ENCODE measurements around the gene CRLF1. TPM values are rescaled to one million over a fixed set of nuclear protein-coding genes. Genes with fewer than 3 reads are reported as not detected.
A peak's percentile ranks its signal among the peaks of the same experiment; 100 is the strongest.

CRLF1 gene
- total and polyA plus RNA-seq, 2 of the 8 experiments (the other 6 are each of a cell fraction or from before 2014, with no cell fraction given) = 7.2 to 10.3 TPM

- no peak overlapping the region for H3K4ac ChIP-seq (replicated peaks; ENCODE audit: insufficient read length, low read depth, low read length)
- no peaks in the 10 kb centered on the region for H3K9me3 ChIP-seq (ENCODE audit: insufficient read depth in 2 of 2, low read depth in 1 of 2, low read length in 1 of 2)
- FAIRE-seq (no peak), DNase-seq (ENCODE audit: low read depth in 1 of 2, low spot score in 2 of 2) (no peak)
- peaks cover 0 to 17% of the 10 kb centered on the region in 2 experiments for H4K20me1 ChIP-seq (replicated peaks in 1 of 2; ENCODE audit: control insufficient read depth in 1 of 2, insufficient read depth in 2 of 2, low read length in 2 of 2)
- no peak overlapping the region for H3K4me3 ChIP-seq (ENCODE audit: extremely low read depth in 1 of 4, insufficient read depth in 2 of 4, low read depth in 3 of 4, low read length in 4 of 4)
- H2BK15ac ChIP-seq (ENCODE audit: low read length) = no peak overlapping the region
- CTCF ChIA-PET (ENCODE audit: partially characterized antibody) = interaction anchor here (0.6 to 1.7 kb wide), 6 partner anchors 11 to 134 kb away, joined by 3 to 5 read pairs (median 4); no protein-coding TSS in a partner anchor
- POLR2A ChIA-PET (ENCODE audit: partially characterized antibody) = interaction anchor here (0.7 to 1.3 kb wide), 6 partner anchors 9 to 66 kb away, joined by 3 to 4 read pairs (median 3); no protein-coding TSS in a partner anchor
- peaks cover 86 to 96% (median 96%) of the 10 kb centered on the region in 4 experiments for H3K27me3 ChIP-seq (replicated peaks in 1 of 4; ENCODE audit: control insufficient read depth in 3 of 4, extremely low read depth in 1 of 4, insufficient read depth in 3 of 4, low read length in 3 of 4)
- H3K4me2 ChIP-seq (ENCODE audit: insufficient read depth in 1 of 2, low read depth in 2 of 2, low read length in 2 of 2) = peak overlapping the region in 1 of 2 experiments; percentile 95; a peak in 2 of 4 replicates
- H3K79me2 ChIP-seq (ENCODE audit: control insufficient read depth in 1 of 2, insufficient read depth in 2 of 2, low read length in 2 of 2) = no peaks in the 10 kb centered on the region
- no peak overlapping the region for H2AK5ac ChIP-seq (ENCODE audit: low read depth, low read length)
- no peak overlapping the region for H3K27ac ChIP-seq (ENCODE audit: low read depth, low read length)
- no peak overlapping the region for H4K5ac ChIP-seq (ENCODE audit: insufficient read length, low read depth, low read length)
- H3K23me2 ChIP-seq (ENCODE audit: low read depth, low read length) = peaks cover 24% of the 10 kb centered on the region
- H3K18ac ChIP-seq (ENCODE audit: extremely low read depth, low read length) = no peak overlapping the region
- H3K14ac ChIP-seq (ENCODE audit: insufficient read length) = no peak overlapping the region
- WGBS, 2 experiments (ENCODE audit: extremely low coverage in 1 of 2, insufficient coverage in 1 of 2, insufficient read length in 1 of 2, insufficient replicate concordance in 2 of 2, low coverage in 1 of 2, low lambda C conversion rate in 2 of 2, missing lambda C conversion rate in 1 of 2) = 42% methylated on average over 2 of the region's 2 CpGs; no CpG with 5 or more reads in 1 of the 2 experiments
- peak overlapping the region; percentile 39 for H2BK120ac ChIP-seq (replicated peaks; ENCODE audit: low read depth, low read length)
- H2AFZ ChIP-seq (ENCODE audit: low read length) = no peak overlapping the region
- peak overlapping the region; percentile 68; the same call in 1 of the 2 replicates for H2BK12ac ChIP-seq (ENCODE audit: low read depth, low read length)
- no peak overlapping the region for H3K56ac ChIP-seq (replicated peaks; ENCODE audit: insufficient read length, low read depth, low read length)
- H3K79me1 ChIP-seq (ENCODE audit: low read depth, low read length) = no peaks in the 10 kb centered on the region
- H2BK20ac ChIP-seq (ENCODE audit: low read length) = peak overlapping the region; percentile 4; the same call in 1 of the 2 replicates
- peak overlapping the region; percentile 94; the same call in 1 of the 2 replicates for H2BK5ac ChIP-seq (ENCODE audit: low read depth, low read length)
- H4K8ac ChIP-seq (ENCODE audit: extremely low read depth, insufficient read depth, low read length) = no peak overlapping the region
- H3K9ac ChIP-seq (replicated peaks in 1 of 4; ENCODE audit: extremely low read depth in 1 of 4, low read depth in 3 of 4, low read length in 3 of 4) = no peak overlapping the region
- no peak overlapping the region for H3K23ac ChIP-seq (ENCODE audit: insufficient read length)
- H4K91ac ChIP-seq (replicated peaks; ENCODE audit: insufficient read length, low read length) = peak overlapping the region; percentile 96
- H3K36me3 ChIP-seq (ENCODE audit: control insufficient read depth in 2 of 4, insufficient read depth in 4 of 4, low read length in 3 of 4) = peaks cover 0 to 17% (median 0%) of the 10 kb centered on the region in 4 experiments; a peak in 1 of 8 replicates
- H3K4me1 ChIP-seq (replicated peaks in 1 of 4; ENCODE audit: control insufficient read depth in 3 of 4, insufficient read depth in 4 of 4, low read length in 3 of 4) = peaks cover 28 to 61% (median 41%) of the 10 kb centered on the region in 4 experiments
- TF ChIP-seq TCF12 (IDR thresholded peaks at IDR 0.05; ENCODE audit: low read depth, low read length) (no peak), TAF7 (optimal IDR thresholded peaks at IDR 0.05; ENCODE audit: borderline replicate concordance, low read depth, low read length) (no peak), POLR2A (IDR thresholded peaks at IDR 0.05; ENCODE audit: control extremely low read depth in 1 of 2, low read depth in 2 of 2, low read length in 2 of 2) (no peak), ZNF274 (IDR thresholded peaks at IDR 0.05; ENCODE audit: borderline replicate concordance, extremely low read depth, low read length) (no peak), SAP30 (IDR thresholded peaks at IDR 0.05; ENCODE audit: insufficient read depth, insufficient replicate concordance, low read length) (no peak), HDAC6 (IDR thresholded peaks at IDR 0.05; ENCODE audit: low read depth, low read length) (no peak), GABPA (IDR thresholded peaks at IDR 0.05; ENCODE audit: borderline replicate concordance, insufficient read depth, low read length) (no peak), MAFK (IDR thresholded peaks at IDR 0.05; ENCODE audit: low read depth, low read length) (no peak), SIX5 (IDR thresholded peaks at IDR 0.05; ENCODE audit: low read depth, low read length) (no peak), CHD2 (IDR thresholded peaks at IDR 0.05; ENCODE audit: low read length) (no peak), CREB1 (IDR thresholded peaks at IDR 0.05) (no peak), BCL11A (IDR thresholded peaks at IDR 0.05; ENCODE audit: low read depth in 2 of 2, low read length in 2 of 2) (no peak), SP2 (IDR thresholded peaks at IDR 0.05; ENCODE audit: low read length) (no peak), RFX5 (IDR thresholded peaks at IDR 0.05; ENCODE audit: borderline replicate concordance, low read depth, low read length) (no peak)
- TF ChIP-seq, protein P1, sequence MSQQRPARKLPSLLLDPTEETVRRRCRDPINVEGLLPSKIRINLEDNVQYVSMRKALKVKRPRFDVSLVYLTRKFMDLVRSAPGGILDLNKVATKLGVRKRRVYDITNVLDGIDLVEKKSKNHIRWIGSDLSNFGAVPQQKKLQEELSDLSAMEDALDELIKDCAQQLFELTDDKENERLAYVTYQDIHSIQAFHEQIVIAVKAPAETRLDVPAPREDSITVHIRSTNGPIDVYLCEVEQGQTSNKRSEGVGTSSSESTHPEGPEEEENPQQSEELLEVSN (IDR thresholded peaks at IDR 0.05) = no peak
These were observed 3.1 kb upstream of the CRLF1 start for GRCh38 chr19:18609717-18610051.

Data from H1 (cell line).